ENCODE results near the gene PSMD6.
A peak's percentile ranks its signal among the peaks of the same experiment; 100 is the strongest.

PSMD6 gene

DNA sequence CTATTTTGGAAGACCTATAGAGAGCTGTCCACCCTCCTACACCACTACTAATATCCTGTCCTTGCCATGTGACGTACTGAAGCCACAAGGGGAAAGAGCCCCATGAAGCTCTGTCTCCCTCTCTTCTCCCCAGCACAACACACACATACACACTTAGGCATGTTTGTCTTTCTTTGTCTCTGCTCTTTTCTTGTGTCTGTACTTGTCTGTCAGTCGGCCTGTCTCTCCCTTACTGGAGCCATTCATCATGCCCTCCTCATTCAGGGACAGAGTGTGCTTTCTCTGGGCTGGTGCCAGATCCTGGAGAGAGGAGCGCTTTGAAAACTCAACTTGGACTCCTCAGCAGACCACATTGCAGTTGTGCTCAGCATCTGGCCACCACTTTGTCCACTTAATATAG, 47.6 kb downstream of the PSMD6 start:
- FAIRE-seq, result no peak

- no peak for FAIRE-seq
Observed at GRCh38 chr3:63974451-63974850, 48.8 kb downstream of the PSMD6 start.

- FAIRE-seq, result no peak
Observed at GRCh38 chr3:63973406-63973805, 49.9 kb downstream of the PSMD6 start.

DNA sequence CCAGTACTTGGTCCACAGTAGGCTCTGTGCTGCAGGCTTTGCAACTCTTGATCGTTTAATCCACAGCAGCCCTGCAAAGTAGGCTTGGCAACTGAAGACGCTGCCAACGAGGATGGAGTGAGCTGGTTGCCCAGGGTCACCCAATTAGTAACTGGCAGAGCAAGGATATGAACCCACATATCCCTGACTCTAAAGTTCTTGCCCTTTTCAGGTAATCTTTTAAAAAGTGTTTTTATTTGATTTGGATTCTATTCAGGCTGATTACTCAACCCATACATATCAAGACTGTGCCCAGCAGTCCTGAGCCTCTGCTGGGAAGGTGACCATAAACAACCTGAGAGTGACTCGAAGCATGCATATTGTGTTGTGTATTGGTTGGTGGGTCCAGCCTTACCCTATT, 50.3 kb downstream of the PSMD6 start:
- FAIRE-seq, result no peak

DNA sequence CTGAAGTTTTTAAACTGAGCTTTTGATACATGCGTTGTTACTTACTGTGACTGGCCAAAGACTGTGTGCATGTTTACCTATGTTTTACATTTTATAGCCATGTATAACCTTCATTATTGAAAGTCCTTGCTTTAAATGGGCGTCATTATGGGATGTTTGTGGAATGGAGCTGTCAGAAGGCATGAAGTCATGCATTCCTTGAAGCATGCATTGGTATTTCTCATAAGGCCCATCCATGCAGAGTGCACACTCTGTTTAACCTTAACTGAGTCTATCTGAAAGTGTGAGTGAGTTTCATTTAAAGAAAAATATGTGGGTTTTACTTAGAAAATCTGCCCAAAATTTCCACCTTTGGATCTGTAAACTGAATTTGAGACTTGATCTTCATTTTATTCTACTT, 51.1 kb downstream of the PSMD6 start:
- no peak for FAIRE-seq

DNA sequence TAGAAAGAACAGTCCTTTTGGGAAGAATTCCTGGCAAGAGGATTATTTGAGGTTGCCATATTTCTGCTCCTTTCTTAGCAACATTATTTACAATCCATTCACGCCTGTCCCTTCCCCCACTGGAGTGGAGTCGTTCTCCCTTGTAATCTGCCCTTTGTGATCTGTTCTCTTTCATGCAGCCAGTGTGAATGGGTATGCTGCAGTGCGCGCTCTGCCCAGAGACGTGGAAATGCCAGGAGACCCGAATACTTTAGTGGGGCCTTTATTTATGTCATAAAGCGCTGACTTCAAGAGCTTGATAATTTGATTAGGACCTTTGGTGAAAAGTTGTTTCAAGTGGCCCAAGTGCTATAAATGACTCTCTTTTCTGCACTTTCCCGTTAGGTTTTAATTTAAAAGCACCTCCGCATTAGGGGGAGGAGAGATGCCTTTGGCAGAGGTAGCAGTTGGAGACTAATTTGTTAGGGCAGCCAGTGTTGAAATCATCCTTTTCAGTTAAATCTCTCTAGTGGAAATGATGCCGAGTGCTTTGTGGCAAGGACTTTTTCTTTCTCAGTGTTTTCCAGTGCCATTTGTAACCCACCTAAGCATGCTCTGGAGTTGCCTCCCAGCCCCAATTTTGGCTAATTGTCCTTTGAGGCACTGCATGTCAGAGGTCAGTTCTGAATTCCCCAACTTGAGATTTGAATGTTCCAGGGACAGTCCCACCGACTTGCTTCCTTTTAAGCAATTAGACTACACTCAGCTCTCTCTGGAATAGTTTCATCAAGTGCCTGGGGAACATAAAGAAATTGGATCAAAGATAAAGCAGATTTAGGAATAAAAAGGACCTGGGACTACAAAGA, 52.4 kb downstream of the PSMD6 start:
- no peak for FAIRE-seq

- no peak for FAIRE-seq
Observed at GRCh38 chr3:63969876-63970275, 53.4 kb downstream of the PSMD6 start.

- no peak for FAIRE-seq
Observed at GRCh38 chr3:63968612-63969350, 54.5 kb downstream of the PSMD6 start.

DNA sequence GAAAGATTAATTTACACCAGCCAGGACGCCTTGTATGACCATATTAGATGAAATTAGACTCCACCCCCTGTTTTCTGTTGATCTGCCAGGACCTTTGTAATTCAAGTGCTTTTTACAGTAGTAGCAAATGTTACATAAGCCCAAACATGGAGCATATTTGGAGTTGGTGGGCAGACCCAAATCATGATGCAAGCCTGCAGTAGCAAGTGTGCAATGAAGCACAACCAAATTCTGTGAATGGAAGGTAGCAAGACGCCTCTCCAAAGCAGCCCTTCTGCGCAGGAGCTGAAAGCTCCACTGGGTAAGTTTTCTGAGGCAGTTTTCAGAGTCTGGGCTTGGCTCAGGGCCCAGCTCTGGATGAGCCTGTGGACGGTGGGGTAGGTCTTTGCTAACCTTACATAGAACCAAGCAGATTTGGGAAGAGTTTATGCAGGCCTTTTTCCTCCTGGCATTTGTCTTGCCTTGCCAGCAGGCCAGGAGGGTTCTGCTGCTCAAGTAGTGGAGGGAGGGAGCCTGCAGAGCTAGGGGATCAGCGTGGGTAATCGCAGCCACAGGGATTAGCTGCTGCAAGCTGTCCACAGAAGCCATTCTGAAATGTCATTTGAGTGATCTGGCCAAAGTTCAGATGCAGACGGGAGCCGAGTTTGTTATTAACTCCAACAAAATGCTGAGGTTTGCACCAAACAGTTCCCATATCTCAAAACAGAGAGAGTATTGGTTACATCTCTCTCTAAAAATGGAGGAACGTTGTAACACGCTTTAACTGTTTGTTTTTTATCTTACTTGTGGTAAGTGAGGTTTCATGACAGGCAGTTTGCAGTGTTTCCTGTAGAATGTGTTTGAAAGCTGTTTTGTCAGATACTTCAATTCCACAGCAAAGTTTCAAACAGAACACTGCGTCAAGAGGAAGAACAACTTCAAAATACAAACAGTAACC, 55.4 kb downstream of the PSMD6 start:
- peak; percentile 79 for FAIRE-seq

DNA sequence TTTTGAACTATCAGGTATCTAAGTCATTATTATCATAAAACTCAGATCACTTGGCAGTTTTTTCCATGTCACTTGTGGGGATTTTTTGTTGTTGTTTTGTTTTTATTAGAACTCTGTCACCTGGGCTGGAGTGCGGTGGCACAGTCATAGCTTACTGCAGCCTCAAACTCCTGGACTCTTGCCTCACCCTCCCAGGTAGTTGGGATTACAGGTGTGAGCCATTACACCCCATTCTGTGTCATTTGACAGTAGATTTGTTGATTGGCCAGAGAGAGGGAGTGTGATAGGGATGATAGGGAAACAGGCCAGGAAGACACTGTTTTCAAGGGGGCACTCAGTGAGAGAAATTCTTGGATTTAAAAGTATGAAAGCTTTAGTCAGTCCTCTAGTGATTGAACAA, 56.4 kb downstream of the PSMD6 start:
- no peak for FAIRE-seq

- no peak for FAIRE-seq
Observed at GRCh38 chr3:63966007-63966406, 57.3 kb downstream of the PSMD6 start.

- FAIRE-seq, result no peak
Observed at GRCh38 chr3:63964681-63965485, 58.4 kb downstream of the PSMD6 start.

DNA sequence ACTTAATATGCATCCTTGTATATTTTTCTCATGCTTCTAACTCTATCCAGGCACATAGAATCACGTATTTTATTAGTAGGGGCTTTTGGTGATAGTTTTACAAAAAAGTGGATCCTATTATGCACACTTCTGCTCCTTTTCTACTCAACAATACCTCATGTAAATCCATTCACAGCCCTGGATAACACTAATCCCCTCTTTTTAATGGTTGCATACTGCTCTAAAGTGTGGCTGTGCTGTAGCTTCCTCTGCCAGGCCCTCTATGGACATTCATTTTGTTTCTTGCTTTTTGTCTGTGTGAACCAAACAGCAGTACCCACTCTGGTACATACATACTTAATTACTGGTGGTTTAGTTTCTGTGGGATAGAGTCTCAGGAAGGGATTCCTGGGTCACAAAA, 59.8 kb downstream of the PSMD6 start:
- no peak for FAIRE-seq

DNA sequence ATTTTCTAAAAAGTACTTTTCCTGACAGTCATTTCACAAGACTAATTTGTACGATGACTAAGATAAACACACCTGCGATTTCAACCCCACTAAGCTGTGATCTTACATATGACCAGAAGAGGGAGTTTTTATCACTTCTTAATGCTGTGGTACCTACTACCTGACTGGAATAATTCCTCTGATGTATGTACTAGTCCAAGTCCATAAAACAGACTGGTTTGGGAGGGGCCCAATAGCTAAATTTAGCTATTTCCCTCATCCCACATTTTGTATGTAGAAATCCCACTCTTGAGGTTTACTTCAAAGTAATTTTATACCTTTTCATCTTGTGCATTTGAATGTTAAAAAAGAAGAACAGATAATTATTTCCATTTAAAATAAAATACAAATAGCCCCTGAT, 61.4 kb downstream of the PSMD6 start:
- peak; percentile 89 for FAIRE-seq
